Measurements from ENCODE around the gene TTC3. TPM values are rescaled to one million over a fixed set of nuclear protein-coding genes. Genes with fewer than 3 reads are reported as not detected.

The TTC3 gene
- total and polyA plus RNA-seq, 9 of the 15 experiments (the other 6 are each of a cell fraction or from before 2014, with no cell fraction given), result 17.5 to 92.0 (median 59.5) TPM

- TF ChIP-seq TCF15 (CRISPR knock-in tag; IDR thresholded peaks at IDR 0.05) (no peak), ZNF384 (IDR thresholded peaks at IDR 0.05; ENCODE audit: low read depth, low read length) (peak; percentile 54; the same call in 1 of the 2 replicates)
Measured at GRCh38 chr21:37251294-37251634, 178.2 kb downstream of the TTC3 start (continued).

Small RNAs within 50 kb of the gene (small RNA-seq; reads per million reads assigned to genes)
- gene RN7SL678P (not detected), gene RNU6-696P (not detected)

Other genes with a start within 250 kb of the TTC3 start
- 11.9 and 15.1 TPM in 2 replicates for gene HLCS, start 106.6 kb upstream of the TTC3 start, total RNA-seq (2014; rRNA removed)
- gene HLCS, start 106.6 kb upstream of the TTC3 start, total RNA-seq (2014; rRNA removed; fragmentation: Illumina TruSeq; extraction: Trizol), result 21.5 and 25.6 TPM in 2 replicates
- gene HLCS, start 106.6 kb upstream of the TTC3 start, total RNA-seq (2015; rRNA removed; fragmentation: Illumina TruSeq; extraction: Trizol), result 17.5 and 18.5 TPM in 2 replicates
- gene HLCS, start 106.6 kb upstream of the TTC3 start, total RNA-seq (2021), result 20.0 and 20.1 TPM in 2 replicates
- 17.5 and 21.4 TPM in 2 replicates for gene HLCS, start 106.6 kb upstream of the TTC3 start, polyA plus RNA-seq (2011; rRNA removed)
- gene HLCS, start 106.6 kb upstream of the TTC3 start, polyA plus RNA-seq (2014; fragmentation: Illumina TruSeq; extraction: Trizol), result 15.2 and 17.1 TPM in 2 replicates
- gene HLCS, start 106.6 kb upstream of the TTC3 start, polyA plus RNA-seq (2014; fragmentation: Nextera tagmentation; extraction: Ambion mirVana), result 1 to 10 TPM; 3.0 to 3.6 TPM
- 9.8 and 13.3 TPM in 2 replicates for gene HLCS, start 106.6 kb upstream of the TTC3 start, polyA plus RNA-seq (2014; rRNA removed)
- not detected in 2 replicates for gene RIPPLY3, start 66.6 kb upstream of the TTC3 start, total RNA-seq (2014; rRNA removed)
- not detected in 2 replicates for gene RIPPLY3, start 66.6 kb upstream of the TTC3 start, total RNA-seq (2014; rRNA removed; fragmentation: Illumina TruSeq; extraction: Trizol)
- gene RIPPLY3, start 66.6 kb upstream of the TTC3 start, total RNA-seq (2015; rRNA removed; fragmentation: Illumina TruSeq; extraction: Trizol), result not detected in 2 replicates
- gene RIPPLY3, start 66.6 kb upstream of the TTC3 start, total RNA-seq (2021), result not detected in 2 replicates
- not detected in 2 replicates for gene RIPPLY3, start 66.6 kb upstream of the TTC3 start, polyA plus RNA-seq (2011; rRNA removed)
- not detected in 2 replicates for gene RIPPLY3, start 66.6 kb upstream of the TTC3 start, polyA plus RNA-seq (2014; fragmentation: Illumina TruSeq; extraction: Trizol)
- not detected for gene RIPPLY3, start 66.6 kb upstream of the TTC3 start, polyA plus RNA-seq (2014; fragmentation: Nextera tagmentation; extraction: Ambion mirVana)
- gene RIPPLY3, start 66.6 kb upstream of the TTC3 start, polyA plus RNA-seq (2014; rRNA removed), result not detected in 2 replicates
- 18.3 and 23.3 TPM in 2 replicates for gene PIGP, start 183 bp upstream of the TTC3 start, total RNA-seq (2014; rRNA removed)
- 33.9 and 41.4 TPM in 2 replicates for gene PIGP, start 183 bp upstream of the TTC3 start, total RNA-seq (2014; rRNA removed; fragmentation: Illumina TruSeq; extraction: Trizol)
- gene PIGP, start 183 bp upstream of the TTC3 start, total RNA-seq (2015; rRNA removed; fragmentation: Illumina TruSeq; extraction: Trizol), result 28.6 and 35.6 TPM in 2 replicates
- 26.3 and 33.2 TPM in 2 replicates for gene PIGP, start 183 bp upstream of the TTC3 start, total RNA-seq (2021)
- 61.5 and 72.1 TPM in 2 replicates for gene PIGP, start 183 bp upstream of the TTC3 start, polyA plus RNA-seq (2011; rRNA removed)
- 40.8 and 50.0 TPM in 2 replicates for gene PIGP, start 183 bp upstream of the TTC3 start, polyA plus RNA-seq (2014; fragmentation: Illumina TruSeq; extraction: Trizol)
- 100 to 1,000 TPM; 108 to 122 TPM for gene PIGP, start 183 bp upstream of the TTC3 start, polyA plus RNA-seq (2014; fragmentation: Nextera tagmentation; extraction: Ambion mirVana)
- gene PIGP, start 183 bp upstream of the TTC3 start, polyA plus RNA-seq (2014; rRNA removed), result 25.7 and 36.0 TPM in 2 replicates
- 41.4 and 54.7 TPM in 2 replicates for gene VPS26C, start 194.1 kb downstream of the TTC3 start, total RNA-seq (2014; rRNA removed)
- 42.1 and 43.7 TPM in 2 replicates for gene VPS26C, start 194.1 kb downstream of the TTC3 start, total RNA-seq (2014; rRNA removed; fragmentation: Illumina TruSeq; extraction: Trizol)
- gene VPS26C, start 194.1 kb downstream of the TTC3 start, total RNA-seq (2015; rRNA removed; fragmentation: Illumina TruSeq; extraction: Trizol), result 44.8 and 46.3 TPM in 2 replicates
- gene VPS26C, start 194.1 kb downstream of the TTC3 start, total RNA-seq (2021), result 41.3 and 41.8 TPM in 2 replicates
- 40.0 and 48.7 TPM in 2 replicates for gene VPS26C, start 194.1 kb downstream of the TTC3 start, polyA plus RNA-seq (2011; rRNA removed)
- gene VPS26C, start 194.1 kb downstream of the TTC3 start, polyA plus RNA-seq (2014; fragmentation: Illumina TruSeq; extraction: Trizol), result 41.4 and 44.9 TPM in 2 replicates
- gene VPS26C, start 194.1 kb downstream of the TTC3 start, polyA plus RNA-seq (2014; fragmentation: Nextera tagmentation; extraction: Ambion mirVana), result 10 to 100 TPM; 32.8 to 42.2 TPM
- 48.2 and 49.7 TPM in 2 replicates for gene VPS26C, start 194.1 kb downstream of the TTC3 start, polyA plus RNA-seq (2014; rRNA removed)